HepG2 (cell line): Measurements from ENCODE around the gene TCAP. TPM values are rescaled to one million over a fixed set of nuclear protein-coding genes. Genes with fewer than 3 reads are reported as not detected.
A peak's percentile ranks its signal among the peaks of the same experiment; 100 is the strongest.

Experiments
- FOXK1 ChIP-seq: sonication (generic); formaldehyde crosslinking; IDR thresholded peaks from 2 replicates; pipeline ENCODE4 v1.4.0; 2020; ENCODE audit warnings: low read depth, missing genetic modification reagents, borderline replicate concordance
- HDAC2 ChIP-seq: sonication (generic); formaldehyde crosslinking; IDR thresholded peaks from 2 replicates; pipeline ENCODE4 v1.4.0; 2020; ENCODE audit warnings: missing genetic modification reagents
- HMG20B ChIP-seq: conservative IDR thresholded peaks from 2 replicates; pipeline ENCODE4 v1.6.1; 2016; ENCODE audit warnings: missing genetic modification reagents, missing compliant biosample characterization
- NCOA2 ChIP-seq: sonication (generic); formaldehyde crosslinking; IDR thresholded peaks from 2 replicates; pipeline ENCODE4 v1.8.0; 2022; ENCODE audit warnings: inconsistent platforms
- NFYB ChIP-seq: sonication (generic); formaldehyde crosslinking; IDR thresholded peaks from 2 replicates; pipeline ENCODE4 v1.4.0; 2020; ENCODE audit warnings: missing genetic modification reagents
- RNF2 ChIP-seq: fragments of 450-650 bp; conservative IDR thresholded peaks from 2 replicates; pipeline ENCODE4 v1.6.1; 2016; ENCODE audit warnings: low read depth
- SAFB2 ChIP-seq: sonication (generic); formaldehyde crosslinking; IDR thresholded peaks from 2 replicates; pipeline ENCODE4 v1.5.1; 2020; ENCODE audit warnings: missing genetic modification reagents, low read depth, mild to moderate bottlenecking, borderline replicate concordance
- SOX5 ChIP-seq: IDR thresholded peaks from 2 replicates; pipeline ENCODE4 v1.6.1; 2016; ENCODE audit warnings: borderline replicate concordance
- SRSF1 ChIP-seq: fragments of 200-400 bp; formaldehyde crosslinking; optimal IDR thresholded peaks from 2 replicates; pipeline ENCODE3; 2017; ENCODE audit warnings: mild to moderate bottlenecking, low read depth, low read length, moderate library complexity
- TCF7L2 ChIP-seq: IDR thresholded peaks from 2 replicates; pipeline ENCODE4 v1.6.1; 2011; ENCODE audit warnings: mild to moderate bottlenecking, low read depth, low read length, moderate library complexity
- THAP8 ChIP-seq: sonication (generic); formaldehyde crosslinking; IDR thresholded peaks from 2 replicates; pipeline ENCODE4 v1.5.1; 2020; ENCODE audit warnings: missing genetic modification reagents, mild to moderate bottlenecking, borderline replicate concordance
- TMF1 ChIP-seq: sonication (generic); formaldehyde crosslinking; IDR thresholded peaks from 2 replicates; pipeline ENCODE4 v1.8.1; 2022; ENCODE audit warnings: low read depth, missing genetic modification reagents
- ZFP1 ChIP-seq: IDR thresholded peaks from 2 replicates; pipeline ENCODE4 v1.6.1; 2016
- ZHX2 ChIP-seq, 2 experiments: sonication (generic) in 1 of 2; formaldehyde crosslinking in 1 of 2; IDR thresholded peaks; 2 replicates each; pipeline versions ENCODE4 v1.6.1 to v1.9.0; 2014 to 2022; ENCODE audit warnings: antibody characterized with exemption in 1 of 2, borderline replicate concordance in 1 of 2, inconsistent platforms in 1 of 2, low read depth in 1 of 2, missing genetic modification reagents in 1 of 2
- ZNF207 ChIP-seq: fragments of 450-650 bp; IDR thresholded peaks from 2 replicates; pipeline ENCODE4 v1.6.1; 2016; ENCODE audit warnings: antibody characterized with exemption, borderline replicate concordance
- ZNF282 ChIP-seq: fragments of 450-650 bp; IDR thresholded peaks from 2 replicates; pipeline ENCODE4 v1.6.1; 2018; ENCODE audit not compliant: partially characterized antibody
- ZNF552 ChIP-seq: sonication (generic); formaldehyde crosslinking; IDR thresholded peaks from 2 replicates; pipeline ENCODE4 v1.9.0; 2022; ENCODE audit warnings: missing genetic modification reagents, mild to moderate bottlenecking, borderline replicate concordance
- ZNF564 ChIP-seq: sonication (generic); formaldehyde crosslinking; IDR thresholded peaks from 2 replicates; pipeline ENCODE4 v1.8.1; 2023; ENCODE audit warnings: mild to moderate bottlenecking, missing genetic modification reagents
- ZNF841 ChIP-seq: sonication (generic); formaldehyde crosslinking; IDR thresholded peaks from 2 replicates; pipeline ENCODE4 v1.8.1; 2023; ENCODE audit warnings: missing genetic modification reagents, borderline replicate concordance
- polyA plus RNA-seq, 8 experiments: library from polyadenylated mRNA; depleted of rRNA in 3 of 8; stranded (reverse) in 7 of 8; unstranded in 1 of 8; fragments of >200 nt; fragmentation: Illumina TruSeq in 4 of 8; extraction: Trizol in 4 of 8; gene quantifications; 2 replicates each; pipeline versions ENCODE4 v1.2.1 to v1.2.3, GENCODE V29; 2011 to 2016; ENCODE audit warnings: low read depth in 4 of 8, missing spikeins in 1 of 8, mixed read lengths in 1 of 8; ENCODE audit not compliant: insufficient read depth in 1 of 8
- total RNA-seq, 5 experiments: library from RNA; depleted of rRNA; stranded (reverse); fragments of >200 nt; fragmentation: Illumina TruSeq; extraction: Trizol; gene quantifications; 2 replicates each; pipeline ENCODE4 v1.2.3, GENCODE V29; 2016; ENCODE audit warnings: low read depth in 1 of 5
- TF ChIP-seq, protein P1 (sequence below): sonication (generic); formaldehyde crosslinking; IDR thresholded peaks from 2 replicates; pipeline ENCODE4; 2020; ENCODE audit warnings: missing genetic modification reagents, mild to moderate bottlenecking, borderline replicate concordance
- TF ChIP-seq, protein P2 (sequence below): sonication (generic); formaldehyde crosslinking; IDR thresholded peaks from 2 replicates; pipeline ENCODE4 v1.8.1; 2023; ENCODE audit warnings: mild to moderate bottlenecking, missing genetic modification reagents, borderline replicate concordance

Gene TCAP
- total and polyA plus RNA-seq, 2 of the 13 experiments (the other 11 are each of a cell fraction or from before 2014, with no cell fraction given) = 0.24 to 0.65 TPM

DNA sequence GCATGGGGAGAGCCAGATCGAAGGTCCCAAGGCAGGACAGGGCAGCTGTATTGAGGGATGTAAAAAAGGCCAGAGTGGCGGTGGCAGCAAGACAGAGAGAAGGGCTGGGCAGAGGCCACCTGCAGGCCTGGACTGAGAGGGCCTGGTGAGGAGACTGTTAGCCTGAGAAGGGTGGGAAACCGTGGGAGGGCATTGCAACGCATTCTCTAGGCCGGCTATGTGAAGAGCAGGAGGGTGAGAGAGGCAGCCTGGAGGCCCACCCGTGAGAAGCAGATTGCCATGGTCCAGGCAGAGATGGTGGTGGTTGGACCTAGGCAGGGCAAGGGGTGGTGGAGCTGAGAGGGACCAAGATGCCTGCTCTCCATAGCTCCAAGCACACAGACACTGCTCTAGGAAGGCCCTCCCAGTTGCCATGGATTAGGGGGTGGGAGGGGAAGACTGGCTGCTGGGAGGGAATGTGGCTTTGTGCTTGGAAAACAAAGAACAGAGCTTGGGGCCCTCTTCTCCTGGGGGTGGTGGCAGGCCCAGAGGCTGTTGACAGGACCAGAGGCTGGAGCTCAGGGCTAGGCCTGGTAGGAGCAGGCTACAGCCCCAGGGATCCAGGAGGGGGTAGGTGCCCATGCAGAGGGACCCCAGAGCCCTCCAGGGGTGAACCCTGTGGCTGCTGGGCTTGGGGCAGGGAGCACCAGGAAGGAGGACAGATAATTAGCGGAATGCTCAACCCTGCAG, 12.4 kb upstream of the TCAP start (continued):
- TF ChIP-seq ZNF552 (no peak), TMF1 (CRISPR knock-in tag) (no peak), ZFP1 (no peak), FOXK1 (no peak), THAP8 (no peak), TCF7L2 (no peak), RNF2 (no peak), ZNF282 (no peak), NCOA2 (CRISPR knock-in tag) (no peak), NFYB (CRISPR knock-in tag) (no peak), SAFB2 (CRISPR knock-in tag) (no peak), HMG20B (CRISPR knock-in tag) (no peak), HDAC2 (CRISPR knock-in tag) (no peak), ZNF207 (no peak), ZNF841 (no peak), ZNF564 (CRISPR knock-in tag) (0 out of 2 replicates have a peak, but pooled peaks have one; percentile 9), SRSF1 (no peak), SOX5 (CRISPR knock-in tag) (peak; percentile 94), ZHX2 (IDR thresholded peaks at IDR 0.05; ENCODE audit: low read depth) (no peak), ZHX2 (CRISPR knock-in tag; IDR thresholded peaks at IDR 0.05; ENCODE audit: borderline replicate concordance) (no peak)
- TF ChIP-seq, protein P1, sequence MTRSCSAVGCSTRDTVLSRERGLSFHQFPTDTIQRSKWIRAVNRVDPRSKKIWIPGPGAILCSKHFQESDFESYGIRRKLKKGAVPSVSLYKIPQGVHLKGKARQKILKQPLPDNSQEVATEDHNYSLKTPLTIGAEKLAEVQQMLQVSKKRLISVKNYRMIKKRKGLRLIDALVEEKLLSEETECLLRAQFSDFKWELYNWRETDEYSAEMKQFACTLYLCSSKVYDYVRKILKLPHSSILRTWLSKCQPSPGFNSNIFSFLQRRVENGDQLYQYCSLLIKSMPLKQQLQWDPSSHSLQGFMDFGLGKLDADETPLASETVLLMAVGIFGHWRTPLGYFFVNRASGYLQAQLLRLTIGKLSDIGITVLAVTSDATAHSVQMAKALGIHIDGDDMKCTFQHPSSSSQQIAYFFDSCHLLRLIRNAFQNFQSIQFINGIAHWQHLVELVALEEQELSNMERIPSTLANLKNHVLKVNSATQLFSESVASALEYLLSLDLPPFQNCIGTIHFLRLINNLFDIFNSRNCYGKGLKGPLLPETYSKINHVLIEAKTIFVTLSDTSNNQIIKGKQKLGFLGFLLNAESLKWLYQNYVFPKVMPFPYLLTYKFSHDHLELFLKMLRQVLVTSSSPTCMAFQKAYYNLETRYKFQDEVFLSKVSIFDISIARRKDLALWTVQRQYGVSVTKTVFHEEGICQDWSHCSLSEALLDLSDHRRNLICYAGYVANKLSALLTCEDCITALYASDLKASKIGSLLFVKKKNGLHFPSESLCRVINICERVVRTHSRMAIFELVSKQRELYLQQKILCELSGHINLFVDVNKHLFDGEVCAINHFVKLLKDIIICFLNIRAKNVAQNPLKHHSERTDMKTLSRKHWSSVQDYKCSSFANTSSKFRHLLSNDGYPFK (CRISPR knock-in tag) = no peak; the same call in 1 of the 2 replicates
- TF ChIP-seq, protein P2, sequence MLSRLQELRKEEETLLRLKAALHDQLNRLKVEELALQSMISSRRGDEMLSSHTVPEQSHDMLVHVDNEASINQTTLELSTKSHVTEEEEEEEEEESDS (CRISPR knock-in tag) = no peak
